Muscle of arm (tissue), 12 donors: ENCODE measurements around the gene CYP39A1. TPM values are rescaled to one million over a fixed set of nuclear protein-coding genes. Genes with fewer than 3 reads are reported as not detected.
A peak's percentile ranks its signal among the peaks of the same experiment; 100 is the strongest.

Experiments
- DNase-seq: peaks from one replicate; pipeline ENCODE4 v3.0.0-alpha.2; 2013
- polyA plus RNA-seq, 12 donors: library from polyadenylated mRNA; unstranded; fragments of 120-200 nt; gene quantifications; one replicate each; pipeline ENCODE4 v1.2.1, GENCODE V29; 2013; ENCODE audit not compliant: insufficient read length in 12 of 12

CYP39A1 gene
- polyA plus RNA-seq, 12 donors = 1.8 to 3.6 (median 2.3) TPM; not detected in 2

- DNase-seq = no peak
Measured at GRCh38 chr6:46592046-46592445, 60.6 kb downstream of the CYP39A1 start.

GRCh38 chr6:46590765-46591164, 61.9 kb downstream of the CYP39A1 start:
- DNase-seq = no peak

- DNase-seq = peak; percentile 64
Measured at GRCh38 chr6:46586906-46587305, 65.7 kb downstream of the CYP39A1 start.

- no peak for DNase-seq
Measured at GRCh38 chr6:46584586-46584985, 68.0 kb downstream of the CYP39A1 start.

GRCh38 chr6:46583721-46584120, 68.9 kb downstream of the CYP39A1 start:
- DNase-seq = no peak

- DNase-seq = no peak
Measured at GRCh38 chr6:46583081-46583480, 69.5 kb downstream of the CYP39A1 start.

GRCh38 chr6:46581459-46582177, 71.0 kb downstream of the CYP39A1 start:
- no peak for DNase-seq

- no peak for DNase-seq
Measured at GRCh38 chr6:46575530-46575929, 77.1 kb downstream of the CYP39A1 start.

- DNase-seq = no peak
Measured at GRCh38 chr6:46573140-46573539, 79.5 kb downstream of the CYP39A1 start.

GRCh38 chr6:46565531-46565930, 87.1 kb downstream of the CYP39A1 start:
- DNase-seq = no peak

- no peak for DNase-seq
Measured at GRCh38 chr6:46563924-46564323, 88.7 kb downstream of the CYP39A1 start.

- DNase-seq = no peak
Measured at GRCh38 chr6:46556053-46556452, 96.6 kb downstream of the CYP39A1 start.

GRCh38 chr6:46555129-46555528, 97.5 kb downstream of the CYP39A1 start:
- DNase-seq = no peak

- DNase-seq = no peak
Measured at GRCh38 chr6:46549155-46549554, 103.5 kb downstream of the CYP39A1 start.

GRCh38 chr6:46541556-46541955, 111.1 kb downstream of the CYP39A1 start:
- no peak for DNase-seq

- DNase-seq = no peak
Measured at GRCh38 chr6:46539866-46540265, 112.8 kb downstream of the CYP39A1 start.

- DNase-seq = no peak
Measured at GRCh38 chr6:46538800-46539480, 113.7 kb downstream of the CYP39A1 start.

- DNase-seq = no peak
Measured at GRCh38 chr6:46530896-46531295, 121.7 kb downstream of the CYP39A1 start.

GRCh38 chr6:46528961-46529750, 123.5 kb downstream of the CYP39A1 start:
- no peak for DNase-seq

- DNase-seq = no peak
Measured at GRCh38 chr6:46526607-46527006, 126.0 kb downstream of the CYP39A1 start.

- DNase-seq = no peak
Measured at GRCh38 chr6:46525583-46525982, 127.0 kb downstream of the CYP39A1 start.

- no peak for DNase-seq
Measured at GRCh38 chr6:46521464-46521971, 131.1 kb downstream of the CYP39A1 start.
